ENCODE results near the gene ATP6V1D.

The ATP6V1D gene

DNA sequence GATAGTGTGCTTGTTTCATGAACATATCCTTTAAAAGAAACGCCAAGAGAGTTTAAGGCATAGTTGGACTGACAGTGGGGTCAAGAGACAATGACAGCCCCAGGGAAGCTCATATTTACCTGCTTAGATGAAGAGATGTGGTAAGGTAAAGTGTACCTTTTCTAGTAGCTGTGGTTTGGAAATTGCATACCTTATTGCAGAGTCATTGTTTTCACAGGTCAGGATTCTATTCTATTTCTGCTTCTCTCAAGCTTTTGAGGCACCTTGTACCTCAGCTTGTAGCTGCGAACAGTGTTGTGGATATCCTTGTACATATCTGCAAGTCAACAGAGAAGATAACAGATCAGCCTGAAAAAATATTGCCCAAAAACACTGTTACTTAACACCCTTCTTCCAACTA lies 47.7 kb downstream of the ATP6V1D start:
- H3K4me3 ChIP-seq (ENCODE audit: severe bottlenecking) = no peak overlapping the region
- TF ChIP-seq, protein P1, sequence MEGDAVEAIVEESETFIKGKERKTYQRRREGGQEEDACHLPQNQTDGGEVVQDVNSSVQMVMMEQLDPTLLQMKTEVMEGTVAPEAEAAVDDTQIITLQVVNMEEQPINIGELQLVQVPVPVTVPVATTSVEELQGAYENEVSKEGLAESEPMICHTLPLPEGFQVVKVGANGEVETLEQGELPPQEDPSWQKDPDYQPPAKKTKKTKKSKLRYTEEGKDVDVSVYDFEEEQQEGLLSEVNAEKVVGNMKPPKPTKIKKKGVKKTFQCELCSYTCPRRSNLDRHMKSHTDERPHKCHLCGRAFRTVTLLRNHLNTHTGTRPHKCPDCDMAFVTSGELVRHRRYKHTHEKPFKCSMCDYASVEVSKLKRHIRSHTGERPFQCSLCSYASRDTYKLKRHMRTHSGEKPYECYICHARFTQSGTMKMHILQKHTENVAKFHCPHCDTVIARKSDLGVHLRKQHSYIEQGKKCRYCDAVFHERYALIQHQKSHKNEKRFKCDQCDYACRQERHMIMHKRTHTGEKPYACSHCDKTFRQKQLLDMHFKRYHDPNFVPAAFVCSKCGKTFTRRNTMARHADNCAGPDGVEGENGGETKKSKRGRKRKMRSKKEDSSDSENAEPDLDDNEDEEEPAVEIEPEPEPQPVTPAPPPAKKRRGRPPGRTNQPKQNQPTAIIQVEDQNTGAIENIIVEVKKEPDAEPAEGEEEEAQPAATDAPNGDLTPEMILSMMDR (IDR thresholded peaks at IDR 0.05; ENCODE audit: poor library complexity, severe bottlenecking) = no peak
- no peak overlapping the region for H3K27ac ChIP-seq (ENCODE audit: poor library complexity, severe bottlenecking)
- no peaks in the 10 kb centered on the region for H3K27me3 ChIP-seq (ENCODE audit: insufficient read depth, poor library complexity, severe bottlenecking)
- peak; percentile 97 for ATAC-seq (ENCODE audit: low read depth)
- no peaks in the 10 kb centered on the region for H3K9me3 ChIP-seq (ENCODE audit: severe bottlenecking)
- peaks cover 59% of the 10 kb centered on the region for H3K36me3 ChIP-seq (ENCODE audit: low read depth)
- DNase-seq (ENCODE audit: low spot score) = no peak
- H3K4me1 ChIP-seq (ENCODE audit: insufficient read depth, poor library complexity, severe bottlenecking) = peaks cover 12% of the 10 kb centered on the region
